Stimulated activated CD8-positive, alpha-beta memory T cell treated with anti-CD3 and anti-CD28 coated beads, Interleukin-2, amount 100 ng/mL, for 1 hour (primary cell): ENCODE results near the gene CHCHD5.

ENCODE experiments used
- DNase-seq, 2 donors: peaks; one replicate each; pipeline ENCODE4 v3.0.0-alpha.2; 2020; ENCODE audit warnings: low read depth in 2 of 2

Gene CHCHD5

GRCh38 chr2:112623913-112624777 lies 39.7 kb downstream of the CHCHD5 start:
- peak; percentile 41 to 62 for DNase-seq

GRCh38 chr2:112625474-112626114 lies 41.2 kb downstream of the CHCHD5 start:
- DNase-seq = no peak

- peak in 1 of 2 donors; percentile 39 for DNase-seq
Measured at GRCh38 chr2:112626604-112627059, 42.2 kb downstream of the CHCHD5 start.

- no peak for DNase-seq
Measured at GRCh38 chr2:112627060-112628040, 42.9 kb downstream of the CHCHD5 start.

GRCh38 chr2:112629224-112629623 lies 44.8 kb downstream of the CHCHD5 start:
- DNase-seq = no peak

DNA sequence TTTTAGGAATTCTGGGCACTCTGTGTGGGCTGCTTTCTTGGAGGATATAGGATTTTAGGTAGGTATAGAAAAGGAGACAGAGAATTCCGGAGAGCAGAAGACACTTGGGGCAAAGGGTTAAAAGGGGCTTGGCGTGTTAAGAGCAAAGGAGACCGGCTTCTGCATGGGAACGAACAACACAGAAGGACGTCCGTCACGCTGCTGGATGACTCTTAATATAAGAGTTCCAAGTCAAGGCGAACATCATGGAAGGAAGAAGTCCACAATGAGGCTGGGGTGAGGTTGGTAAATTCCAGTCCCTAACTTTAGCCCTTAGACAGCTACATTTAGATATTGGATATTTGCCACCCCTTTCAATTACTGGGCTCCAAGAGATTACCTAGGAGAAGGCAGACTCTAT lies 45.4 kb downstream of the CHCHD5 start:
- no peak for DNase-seq

DNA sequence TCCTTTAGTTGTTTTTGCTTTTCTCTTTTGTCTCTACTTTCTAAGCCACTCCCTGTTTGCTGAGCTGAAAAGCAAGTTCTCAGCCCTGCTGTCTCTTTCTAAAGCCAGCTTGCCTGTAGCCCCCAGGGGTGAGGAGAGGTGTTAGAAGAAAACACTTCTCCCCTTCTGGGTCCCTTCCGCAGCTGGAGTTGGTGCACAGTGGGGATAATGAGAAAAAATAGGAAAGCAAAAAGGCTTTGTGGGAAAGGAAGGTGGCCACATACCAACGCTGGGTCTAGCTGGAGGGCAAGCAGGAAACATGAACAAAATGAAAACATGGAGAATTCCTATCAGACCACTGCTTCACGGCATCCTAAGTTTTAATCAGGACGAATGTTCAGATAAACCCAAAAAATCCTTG lies 45.9 kb downstream of the CHCHD5 start:
- no peak for DNase-seq

DNA sequence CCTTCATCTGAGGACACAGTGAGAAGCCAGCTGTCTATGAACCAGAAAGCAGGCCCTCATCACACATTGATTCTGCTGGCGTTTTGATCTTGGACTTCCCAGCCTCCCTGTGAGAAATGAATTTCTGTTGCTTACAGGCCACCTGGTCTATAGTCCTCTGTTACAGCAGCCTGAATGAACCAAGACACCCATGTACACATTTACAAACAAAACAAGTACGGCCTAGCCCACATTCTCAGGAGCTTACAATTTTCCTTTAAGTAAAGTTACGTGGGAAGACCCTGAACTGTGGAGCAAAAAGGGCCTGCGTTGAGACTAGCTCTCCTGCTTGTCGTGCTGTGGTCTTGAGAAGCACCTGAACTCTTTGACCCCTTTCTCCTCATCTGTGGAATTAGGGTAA lies 49.3 kb downstream of the CHCHD5 start:
- DNase-seq = no peak

DNA sequence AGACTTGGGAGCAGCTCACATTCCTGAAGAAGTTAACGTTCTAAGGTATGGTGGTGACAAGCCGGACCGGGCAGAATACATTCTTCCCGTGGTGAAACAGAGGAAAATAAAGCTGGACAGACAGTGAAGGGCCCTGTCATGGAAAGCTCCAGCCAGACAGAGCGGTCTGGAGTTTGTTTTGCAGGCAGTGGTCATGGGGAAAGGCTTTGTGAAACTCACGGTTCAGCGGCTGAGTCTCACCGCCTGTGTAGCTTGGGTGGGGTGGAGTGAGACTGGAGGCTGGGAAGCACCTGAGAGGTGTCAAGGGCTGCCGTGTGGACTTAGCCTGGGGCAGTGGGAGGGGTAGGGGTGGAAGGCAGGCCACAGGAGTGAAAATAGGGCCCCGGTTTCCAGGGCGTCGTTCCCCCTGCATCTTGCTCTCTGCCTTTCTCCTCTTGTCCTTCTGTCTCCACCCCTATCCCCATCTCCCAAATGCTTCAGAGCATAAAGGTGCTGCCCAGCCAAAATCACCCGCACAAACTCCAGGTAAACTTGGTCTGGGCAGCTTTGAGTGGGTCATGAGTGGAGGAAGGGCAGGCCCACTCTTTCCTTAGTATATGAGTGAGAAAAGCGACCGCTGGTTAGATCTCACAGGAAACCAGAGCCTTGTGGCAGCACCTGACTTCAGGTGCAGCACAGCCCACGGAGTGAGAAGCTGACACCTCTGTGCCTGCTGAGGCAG lies 49.9 kb downstream of the CHCHD5 start:
- no peak for DNase-seq

- no peak for DNase-seq
Measured at GRCh38 chr2:112634874-112635157, 50.4 kb downstream of the CHCHD5 start.

- DNase-seq = no peak
Measured at GRCh38 chr2:112636605-112637288, 52.3 kb downstream of the CHCHD5 start.

- DNase-seq = no peak
Measured at GRCh38 chr2:112637289-112637660, 52.9 kb downstream of the CHCHD5 start.
